ENCODE results near the gene NEURL1B.
A peak's percentile ranks its signal among the peaks of the same experiment; 100 is the strongest.
"Not testable (repeated sequence)": the region's sequence is repeated elsewhere in the genome, so short reads cannot be mapped to it uniquely, and the experiment has no call there.

NEURL1B gene

DNA sequence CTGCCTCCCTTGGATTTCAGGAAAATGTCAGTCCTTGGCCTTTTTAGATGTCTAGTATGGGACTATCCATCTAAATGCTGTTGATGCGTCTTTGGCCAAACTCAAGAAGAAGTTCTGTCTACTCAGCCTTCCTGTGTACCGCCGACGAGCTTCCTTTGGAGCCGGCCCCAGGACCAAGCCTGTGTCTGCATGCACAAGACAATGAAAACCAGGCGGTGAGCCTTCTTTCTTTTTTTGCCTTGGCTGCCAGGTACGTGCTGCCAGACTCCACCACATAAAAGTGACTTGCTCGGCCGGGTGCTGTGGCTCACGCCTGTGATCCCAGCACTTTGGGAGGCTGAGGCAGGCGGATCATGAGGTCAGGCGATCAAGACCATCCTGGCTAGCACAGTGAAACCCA lies 6.0 kb upstream of the NEURL1B start:
- no peak for DNase-seq

DNA sequence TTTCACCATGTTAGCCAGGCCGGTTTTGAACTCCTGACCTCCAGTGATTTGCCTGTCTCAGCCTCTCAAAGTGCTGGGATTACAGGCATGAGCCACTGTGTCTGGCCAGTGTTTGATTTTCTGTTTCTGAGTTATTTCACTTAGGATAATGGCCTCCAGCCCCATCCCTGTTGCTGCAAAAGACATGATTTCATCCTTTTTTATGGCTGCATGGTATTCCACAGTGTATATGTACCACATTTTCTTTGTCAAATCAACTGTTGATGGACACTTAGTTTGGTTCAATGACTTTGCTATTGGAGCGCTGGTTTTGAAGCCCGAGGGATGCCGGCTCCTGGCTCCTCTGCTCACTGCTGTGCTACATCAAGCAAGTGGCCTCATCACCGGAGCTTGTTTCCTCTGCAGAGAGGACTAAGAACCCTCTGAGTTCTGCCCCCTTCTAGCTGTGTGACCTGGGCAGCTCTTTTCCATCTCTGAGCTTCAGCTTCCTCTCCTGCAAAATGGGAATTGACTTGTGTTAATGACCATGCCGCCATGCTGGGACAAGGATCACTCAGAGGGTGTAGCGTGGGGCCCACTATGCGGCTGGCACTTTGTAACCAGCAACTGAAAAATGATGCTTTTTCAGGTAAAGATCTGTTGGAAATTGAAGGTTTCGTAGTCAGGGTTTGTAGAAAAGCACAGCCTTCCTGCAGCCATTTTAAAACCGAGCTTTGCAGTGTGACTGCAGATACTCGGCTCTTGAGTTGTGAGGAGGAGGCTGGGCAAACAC lies 4.6 kb upstream of the NEURL1B start:
- no peak for DNase-seq

DNA sequence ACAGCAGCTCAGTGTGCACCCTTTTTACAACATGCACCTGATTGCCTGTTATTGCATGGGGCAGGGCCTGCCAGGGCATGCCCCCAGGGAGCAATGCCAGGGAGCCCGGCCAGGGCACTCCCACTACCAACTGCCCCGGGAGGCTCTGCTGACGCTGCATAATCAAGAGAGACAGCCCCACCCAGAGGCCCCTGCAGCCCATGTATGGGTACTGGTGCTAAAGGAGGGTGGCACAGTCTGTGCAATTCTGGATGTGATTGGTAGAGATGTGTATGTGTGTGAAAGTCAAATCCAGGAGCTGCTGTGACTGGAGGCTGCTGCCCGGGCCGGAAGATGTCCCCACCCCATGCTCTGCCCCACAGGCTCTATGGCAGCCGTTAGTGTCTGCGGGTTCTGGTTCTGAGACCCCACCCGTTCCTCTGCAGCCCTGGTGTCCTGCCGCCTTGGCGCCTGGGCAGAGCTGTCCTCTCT lies 3.9 kb upstream of the NEURL1B start:
- peak in 1 of 2 experiments; percentile 39 for DNase-seq

DNA sequence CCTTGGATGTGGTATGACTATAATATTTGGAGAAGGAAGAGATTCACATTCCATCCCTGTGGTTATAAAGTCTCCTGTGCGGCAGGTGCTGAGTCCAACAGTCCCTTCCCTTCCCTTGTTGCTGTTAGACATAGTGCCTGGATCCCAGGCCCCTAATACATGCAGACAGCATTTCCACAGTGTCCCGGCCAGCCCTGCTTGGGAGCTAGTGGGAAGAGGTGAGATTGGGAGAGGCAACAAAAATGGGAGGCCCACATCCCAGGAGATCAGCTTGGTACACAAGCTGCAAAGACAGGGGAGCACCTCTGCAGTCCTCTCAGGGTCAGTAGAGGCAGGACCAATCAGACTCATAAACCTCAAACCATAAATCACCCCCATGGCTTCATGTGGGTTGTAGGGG lies 3.3 kb upstream of the NEURL1B start:
- DNase-seq = no peak

DNA sequence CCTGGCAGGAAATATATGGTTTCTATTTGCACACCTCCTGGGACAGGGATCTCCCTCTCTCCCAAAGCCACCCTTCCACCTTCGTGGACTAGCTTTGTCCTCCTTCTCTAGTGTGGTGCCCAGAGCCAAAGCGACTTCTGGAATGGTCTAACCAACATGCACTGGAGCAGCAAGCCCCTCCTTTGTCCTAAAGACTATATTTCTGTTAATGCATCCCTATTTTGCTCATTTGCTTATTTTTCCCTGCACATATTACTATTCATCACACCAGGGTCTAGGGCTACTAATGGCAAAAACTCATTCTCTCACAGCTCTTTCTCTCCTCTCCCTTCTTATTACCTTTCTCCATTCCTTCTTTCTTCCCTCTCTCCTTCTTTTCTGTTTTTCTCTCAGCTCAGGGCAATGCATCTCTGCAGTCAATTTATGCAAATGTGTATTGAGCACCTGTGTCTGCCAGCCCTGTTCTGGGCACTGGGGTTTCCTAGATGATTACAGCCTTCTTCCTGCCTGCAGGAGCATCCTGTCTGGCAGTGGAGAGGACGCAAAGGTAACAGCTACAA lies 2.8 kb upstream of the NEURL1B start:
- peak in 1 of 2 experiments; percentile 59 for DNase-seq

DNA sequence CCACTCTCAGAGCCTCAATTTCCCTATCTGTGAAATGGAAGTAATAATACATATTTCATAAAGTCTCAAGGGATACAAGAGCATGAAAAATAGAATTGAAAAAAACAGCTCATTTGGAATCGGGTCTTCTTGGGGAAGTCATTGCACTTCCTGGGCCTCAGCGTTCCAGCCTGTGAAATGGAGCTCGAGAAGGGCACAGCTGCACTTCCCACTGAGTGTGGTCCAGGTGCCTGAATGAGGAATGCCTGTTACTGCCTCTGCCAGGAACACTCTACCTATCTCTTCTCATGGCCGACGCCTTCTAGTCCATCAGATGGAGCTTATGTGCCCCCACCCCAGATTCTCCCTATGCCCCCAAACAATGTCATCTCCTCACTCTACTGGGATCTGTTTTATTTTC lies 924 bp upstream of the NEURL1B start:
- DNase-seq = no peak

DNA sequence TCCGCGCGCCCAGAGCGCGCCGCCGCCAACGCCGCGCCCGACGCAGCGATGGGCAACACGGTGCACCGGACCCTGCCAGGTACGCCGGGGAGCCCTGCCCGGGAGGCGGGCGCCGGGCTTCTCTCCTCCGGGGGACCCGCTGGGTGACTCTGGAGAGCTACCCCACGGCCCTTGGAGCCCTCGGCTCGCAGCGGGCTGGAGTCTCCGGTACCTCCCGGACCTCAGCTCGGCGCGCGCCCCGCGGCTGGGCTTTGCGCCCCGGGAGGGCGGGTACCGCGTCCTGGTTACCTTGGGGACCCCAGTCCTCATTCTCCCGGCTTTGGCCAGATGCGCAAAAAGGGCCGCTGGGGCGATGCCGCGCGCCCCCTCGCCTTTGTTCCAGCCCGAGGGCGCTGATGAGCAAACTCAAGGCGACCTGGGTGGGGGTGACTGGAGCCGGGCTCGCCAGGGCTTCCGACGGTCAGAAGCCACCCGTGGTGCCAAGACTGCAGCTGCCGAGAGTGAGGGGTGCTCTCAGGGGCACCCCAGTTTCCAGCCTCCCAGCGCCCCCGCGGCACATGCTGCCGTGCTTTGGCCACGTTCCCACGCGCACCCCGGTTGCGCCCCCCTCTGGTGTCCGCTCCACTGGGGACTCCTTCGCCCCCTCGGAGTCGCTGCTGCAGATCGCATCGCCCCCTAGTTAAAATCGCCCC lies 442 bp downstream of the NEURL1B start:
- DNase-seq = no peak

DNA sequence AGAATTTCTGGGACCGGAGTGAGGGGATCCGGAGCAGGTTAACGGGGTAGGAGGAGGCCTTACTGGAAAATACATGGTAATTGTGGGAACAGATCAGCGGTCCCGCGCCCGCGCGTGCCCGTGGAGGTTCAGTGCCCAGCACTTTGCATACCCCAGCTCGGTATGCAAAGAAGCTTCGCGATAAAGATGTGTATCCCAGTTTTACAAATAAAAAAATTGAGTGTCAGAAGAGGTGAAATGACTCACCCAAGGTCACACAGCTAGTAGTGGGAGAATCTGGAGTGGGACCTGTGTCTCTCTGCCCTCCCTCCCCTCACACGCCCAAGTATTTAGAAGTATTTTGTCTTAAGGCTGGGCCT lies 967 bp downstream of the NEURL1B start:
- no peak for DNase-seq

DNA sequence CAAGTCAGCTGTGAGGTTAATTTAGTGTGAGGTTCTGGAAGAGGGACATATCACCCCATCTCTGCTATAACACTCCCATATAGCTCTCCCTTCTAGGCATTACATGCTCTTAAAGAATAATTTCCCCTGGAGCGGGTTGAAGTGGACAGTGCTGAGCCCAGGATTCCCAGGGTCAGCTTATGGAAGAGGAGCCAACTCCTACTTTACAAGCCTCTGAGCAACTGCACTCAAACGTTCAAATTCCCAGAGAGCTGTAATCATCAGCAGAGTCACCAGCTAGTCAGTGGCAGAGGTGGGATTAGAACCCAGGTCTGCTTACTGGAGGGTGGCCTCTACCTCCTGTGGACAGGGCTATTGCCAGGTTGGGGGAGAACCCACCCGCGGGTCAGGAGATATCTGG lies 1.4 kb downstream of the NEURL1B start:
- DNase-seq = no peak

DNA sequence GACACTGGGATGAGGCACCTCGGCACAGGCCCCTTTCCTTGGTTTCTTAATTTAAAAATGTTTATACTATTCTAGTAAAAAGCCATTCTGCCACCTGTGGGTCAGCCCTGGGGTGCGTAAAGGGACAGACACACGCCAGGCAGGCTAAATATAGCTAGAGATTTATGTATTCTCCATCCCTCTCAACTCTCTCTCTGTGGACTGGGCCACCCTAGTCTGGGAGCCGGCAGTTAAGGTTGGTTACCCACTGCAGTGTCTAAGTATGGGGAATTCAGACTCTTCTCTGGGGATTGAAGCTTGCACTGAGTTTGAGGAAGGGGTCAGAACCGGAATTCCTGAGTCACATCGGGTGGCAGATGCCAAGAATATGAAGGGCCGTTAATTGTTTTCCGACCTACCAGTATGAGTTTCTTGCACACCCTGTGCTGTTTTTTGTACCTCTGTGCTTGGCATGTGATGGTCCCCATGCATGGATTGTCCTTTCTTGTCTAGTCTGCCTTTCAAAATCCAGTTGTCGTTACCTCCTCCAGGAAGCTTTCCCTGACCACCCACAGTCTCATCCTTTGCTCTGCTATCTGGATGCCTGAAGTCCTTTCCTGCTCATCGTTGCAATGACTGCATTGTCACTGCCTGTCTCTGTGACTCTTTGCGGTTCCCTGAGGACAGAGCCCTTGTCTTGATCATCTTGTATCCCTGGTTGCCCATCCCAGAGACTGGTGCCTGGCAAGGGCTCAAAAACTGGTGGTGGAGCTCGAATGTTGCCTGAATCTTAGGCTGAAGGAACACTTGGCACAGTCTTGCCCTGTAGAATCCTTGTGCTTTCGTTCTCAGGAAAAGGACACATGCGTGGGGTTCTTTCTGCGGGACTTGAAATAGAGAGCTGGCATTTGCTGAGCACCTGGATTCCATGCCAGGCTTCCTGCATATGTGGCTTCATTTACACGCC lies 2.1 kb downstream of the NEURL1B start:
- DNase-seq = no peak

DNA sequence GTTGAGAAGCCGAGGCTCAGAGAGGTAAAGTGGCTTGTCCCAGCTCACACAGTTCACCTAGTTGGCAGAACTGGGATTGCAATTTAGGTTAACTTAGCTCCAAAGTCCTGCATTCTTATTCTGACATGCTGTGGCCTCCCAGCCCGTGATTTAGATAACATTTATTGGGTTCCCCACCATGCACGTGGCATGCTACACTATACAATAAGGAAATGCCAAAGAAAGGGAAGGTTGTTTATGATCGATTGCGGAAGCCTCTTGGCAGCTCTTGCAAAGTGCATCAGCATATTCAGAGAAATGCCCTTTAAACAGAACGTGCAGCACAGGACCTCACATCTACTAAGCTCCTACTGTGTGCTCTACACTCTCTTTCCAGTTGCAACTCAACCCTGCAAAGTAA lies 3.2 kb downstream of the NEURL1B start:
- no peak for DNase-seq

DNA sequence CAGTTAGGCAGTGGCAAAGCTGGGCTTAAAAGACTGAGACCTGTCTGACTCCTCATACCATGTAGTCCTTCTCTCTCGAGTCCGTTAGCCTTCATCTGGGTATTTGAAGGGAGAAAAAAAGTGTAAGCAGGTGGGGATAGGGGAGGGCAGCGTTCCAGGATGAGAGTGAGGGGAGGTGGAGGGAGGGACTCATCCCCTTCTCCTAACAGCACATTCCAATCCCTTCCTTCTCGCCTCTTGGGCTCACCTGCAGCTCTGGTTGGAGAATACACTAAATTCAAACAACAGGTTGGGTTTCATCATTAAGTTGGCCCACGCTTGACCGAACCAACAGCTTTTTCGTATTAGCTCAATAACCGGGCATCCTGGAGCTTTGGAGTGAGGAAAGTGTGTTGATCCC lies 3.6 kb downstream of the NEURL1B start:
- no peak for DNase-seq

DNA sequence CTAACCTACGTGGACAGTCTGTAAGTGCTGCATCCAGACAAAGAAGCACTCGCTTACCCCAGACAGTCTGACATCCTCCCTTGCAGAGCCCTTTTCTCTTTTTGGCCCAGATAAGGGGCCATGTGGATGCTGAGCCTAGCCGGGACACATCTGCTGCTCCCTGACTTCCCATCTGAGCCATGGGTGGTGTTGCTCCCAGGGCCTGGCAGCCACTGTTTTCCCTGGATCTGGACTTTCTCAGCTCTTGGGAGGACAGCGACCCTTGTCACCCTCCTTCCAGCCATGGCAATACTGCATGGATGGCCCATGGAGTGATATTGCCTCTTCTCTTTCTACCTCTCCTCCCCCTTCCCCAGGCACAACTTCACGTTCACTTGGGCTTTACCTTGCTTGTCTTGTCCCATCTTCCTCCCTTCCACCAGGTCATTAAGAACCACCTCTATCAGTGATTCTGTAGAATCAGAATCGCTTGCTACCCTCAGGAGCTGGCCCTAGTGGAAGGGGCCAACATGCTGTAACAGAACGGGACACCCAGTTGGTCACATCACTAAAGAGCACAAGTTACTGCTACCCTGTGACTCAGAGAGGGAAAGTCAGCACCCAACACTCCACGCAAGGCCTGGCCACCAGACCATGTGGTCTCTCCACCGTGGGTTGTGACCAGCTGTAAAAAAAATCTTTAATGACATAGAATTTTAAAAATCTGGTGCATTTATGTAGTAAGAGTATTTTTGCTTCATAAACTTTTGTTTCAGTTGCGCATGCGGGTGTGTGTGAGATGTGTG lies 4.4 kb downstream of the NEURL1B start:
- DNase-seq = no peak

DNA sequence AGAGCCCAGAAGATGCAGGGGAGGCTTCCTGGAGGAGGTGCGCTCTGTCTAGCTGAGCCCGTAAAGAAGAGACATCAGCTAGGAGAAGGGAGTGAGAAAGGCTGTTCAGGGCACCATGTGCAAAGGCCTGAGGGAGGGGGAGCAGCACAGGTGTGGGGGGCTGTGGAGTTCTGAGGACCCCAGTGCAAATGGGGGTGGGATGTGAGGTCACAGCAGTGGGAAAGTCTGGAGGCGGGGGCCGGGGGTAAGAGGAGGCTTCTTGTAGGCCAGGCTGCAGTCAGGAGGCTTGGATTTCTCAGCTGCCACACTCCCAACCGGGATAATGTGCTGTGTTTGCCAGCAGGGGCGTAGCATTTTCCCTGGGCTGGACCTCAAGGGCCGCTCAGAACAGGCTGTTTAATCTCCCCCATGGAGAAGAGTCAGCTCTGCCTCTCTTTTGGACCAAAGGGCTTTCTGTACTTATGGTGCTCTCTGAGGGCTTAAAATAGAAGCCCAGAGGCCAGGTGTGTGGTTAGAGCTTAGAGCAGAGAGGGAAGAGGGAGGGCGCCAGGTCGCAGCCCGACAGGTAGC lies 5.7 kb downstream of the NEURL1B start:
- peak in 1 of 2 experiments; percentile 39 for DNase-seq

DNA sequence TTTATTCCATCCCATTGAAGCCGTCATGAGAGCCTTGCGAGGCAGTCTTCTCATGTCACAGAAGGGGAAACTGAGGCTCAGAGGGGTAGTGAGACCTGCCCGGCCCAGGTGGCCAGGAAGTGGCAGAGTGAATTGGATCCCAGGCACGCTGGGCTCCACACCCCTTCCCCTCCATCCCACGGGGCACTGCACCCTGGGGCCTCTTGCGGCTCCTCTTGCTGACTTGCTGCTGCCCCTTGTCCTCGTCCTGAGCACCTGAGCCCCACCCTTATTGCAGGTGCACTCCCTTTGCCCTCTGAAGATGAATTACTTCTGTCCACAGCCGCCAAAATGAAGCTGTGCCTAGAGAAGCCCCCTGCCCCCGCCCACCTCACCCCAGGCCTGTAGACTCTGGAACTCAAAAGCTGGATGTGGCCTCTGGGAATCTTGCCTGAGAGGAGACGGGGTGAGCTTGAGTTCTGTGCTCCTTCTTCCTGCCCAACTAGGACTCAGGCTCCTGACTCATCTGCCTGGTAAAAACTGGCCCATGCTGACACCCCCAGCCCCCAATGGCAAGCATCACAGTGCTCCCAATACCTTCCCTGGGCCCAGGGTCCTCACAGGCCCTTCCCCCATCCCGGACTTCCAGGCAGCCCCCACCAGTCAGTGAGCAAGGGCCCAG lies 6.4 kb downstream of the NEURL1B start:
- no peak for DNase-seq

DNA sequence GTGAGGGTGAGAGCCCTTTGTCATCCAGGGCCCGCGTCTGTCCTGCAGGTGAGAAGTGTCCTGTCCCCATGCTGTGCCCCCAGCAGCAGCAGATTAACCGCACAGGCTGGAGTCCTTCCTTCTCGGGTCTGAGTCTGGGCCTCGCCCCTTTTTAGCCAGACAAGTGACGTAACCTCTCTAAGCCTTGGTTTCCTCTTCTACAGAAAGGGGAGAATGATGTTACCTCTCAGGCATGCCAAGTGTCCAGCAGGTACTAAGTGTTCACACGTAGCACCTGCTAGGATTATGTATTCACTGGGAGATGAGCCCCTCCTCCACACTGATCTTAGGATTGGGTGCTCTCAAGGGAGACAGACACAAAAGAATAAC lies 6.9 kb downstream of the NEURL1B start:
- DNase-seq = no peak

DNA sequence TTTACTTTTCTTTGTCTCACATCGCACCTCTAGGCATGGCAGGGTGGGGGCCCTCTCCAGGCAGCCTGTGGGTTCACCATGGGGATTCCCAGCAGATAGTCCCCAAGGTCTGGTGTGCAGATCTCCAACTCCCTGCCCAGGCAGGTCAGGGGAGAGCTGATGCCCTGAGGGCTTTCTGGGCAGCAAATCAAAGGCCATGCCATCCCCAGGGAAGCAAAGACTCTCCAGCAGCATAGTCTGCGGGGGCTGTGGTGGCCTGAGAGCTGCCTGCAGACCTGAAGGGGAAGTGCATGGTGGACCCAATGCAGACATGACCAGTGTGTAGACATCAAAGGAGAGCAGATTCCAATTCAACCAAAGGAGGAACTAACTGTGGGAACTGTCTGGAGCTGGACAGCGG lies 7.7 kb downstream of the NEURL1B start:
- DNase-seq = no peak

DNA sequence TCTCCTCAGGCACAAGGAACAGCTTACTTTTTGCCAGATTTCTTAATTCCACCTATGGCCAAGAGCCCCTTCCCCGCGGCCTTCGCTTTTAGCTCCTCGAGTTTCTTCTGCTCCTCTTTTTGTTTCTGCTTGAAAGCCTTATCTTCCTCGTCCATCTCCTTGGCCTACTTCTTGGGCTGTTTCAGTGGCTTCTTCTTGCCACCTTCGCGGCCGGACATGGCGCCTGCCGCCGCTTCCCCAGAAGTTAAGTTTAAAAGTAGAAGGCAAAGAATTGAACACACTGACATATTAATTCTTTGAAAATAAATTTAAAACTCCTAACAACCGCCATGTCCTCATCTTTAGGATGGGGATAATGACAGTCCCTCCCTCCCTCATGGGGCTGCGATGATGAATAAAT lies 15.4 kb downstream of the NEURL1B start:
- DNase-seq = not testable (repeated sequence)

DNA sequence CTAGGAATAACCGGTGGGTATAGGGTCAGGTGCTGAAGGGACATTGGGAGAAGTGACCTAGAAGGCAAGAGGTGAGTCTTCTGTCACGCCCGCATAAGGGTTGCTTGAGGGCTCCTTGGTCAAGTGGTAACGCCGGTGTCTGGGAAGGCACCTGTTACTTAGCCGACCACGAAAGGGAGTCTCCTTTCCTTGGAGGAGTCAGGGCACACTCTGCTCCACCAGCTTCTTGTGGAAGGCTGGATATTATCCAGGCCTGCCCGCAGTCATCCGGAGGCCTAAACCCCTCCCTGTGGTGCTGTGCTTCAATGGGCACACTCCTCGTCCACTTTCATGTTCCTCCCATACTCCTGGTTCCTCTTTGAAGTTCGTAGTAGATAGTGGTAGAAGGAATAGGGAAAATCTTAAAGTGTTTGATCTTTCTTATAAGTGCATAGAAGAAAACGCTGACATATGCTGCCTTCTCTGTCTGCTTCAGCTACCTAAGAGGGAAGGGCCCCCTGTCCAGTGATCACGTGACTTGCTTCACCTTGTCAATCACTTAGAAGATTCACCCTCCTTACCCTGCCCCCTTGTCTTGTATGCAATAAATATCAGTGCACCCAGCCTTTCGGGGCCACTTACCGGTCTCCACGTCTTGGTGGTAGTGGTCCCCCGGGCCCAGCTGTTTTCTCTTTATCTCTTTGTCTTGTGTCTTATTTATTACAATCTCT lies 16.6 kb downstream of the NEURL1B start:
- DNase-seq = not testable (repeated sequence)

DNA sequence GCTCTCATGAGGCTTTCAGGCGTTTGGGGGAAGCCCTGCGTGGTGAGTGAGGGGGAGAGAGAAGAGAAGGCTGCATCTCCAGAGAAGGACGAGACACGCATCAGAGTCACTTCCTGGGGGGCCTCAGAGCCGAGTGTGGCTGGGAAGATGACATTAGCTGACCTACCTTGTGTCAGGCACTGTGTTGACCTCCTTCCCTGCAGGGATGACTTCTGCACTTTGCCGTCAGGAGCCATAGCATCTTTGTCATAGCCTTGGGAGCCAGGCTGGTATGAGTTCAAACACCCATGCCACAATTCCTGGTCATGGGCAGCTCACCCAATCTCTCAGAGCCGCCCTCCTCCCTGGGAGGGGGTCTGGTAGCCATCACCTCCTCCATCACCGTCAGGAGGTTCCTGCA lies 17.3 kb downstream of the NEURL1B start:
- DNase-seq = no peak

Measured in NCI-H2081 (cell line).